ENCODE measurements around the gene COL23A1.

COL23A1 gene

GRCh38 chr5:178335302-178336030 is 254.7 kb downstream of the COL23A1 start:
- FAIRE-seq, result no peak
- DNase-seq (ENCODE audit: insufficient read length, low spot score), result no peak

GRCh38 chr5:178334861-178335260 is 255.3 kb downstream of the COL23A1 start:
- DNase-seq (ENCODE audit: insufficient read length, low spot score) (no peak), FAIRE-seq (no peak)

DNA sequence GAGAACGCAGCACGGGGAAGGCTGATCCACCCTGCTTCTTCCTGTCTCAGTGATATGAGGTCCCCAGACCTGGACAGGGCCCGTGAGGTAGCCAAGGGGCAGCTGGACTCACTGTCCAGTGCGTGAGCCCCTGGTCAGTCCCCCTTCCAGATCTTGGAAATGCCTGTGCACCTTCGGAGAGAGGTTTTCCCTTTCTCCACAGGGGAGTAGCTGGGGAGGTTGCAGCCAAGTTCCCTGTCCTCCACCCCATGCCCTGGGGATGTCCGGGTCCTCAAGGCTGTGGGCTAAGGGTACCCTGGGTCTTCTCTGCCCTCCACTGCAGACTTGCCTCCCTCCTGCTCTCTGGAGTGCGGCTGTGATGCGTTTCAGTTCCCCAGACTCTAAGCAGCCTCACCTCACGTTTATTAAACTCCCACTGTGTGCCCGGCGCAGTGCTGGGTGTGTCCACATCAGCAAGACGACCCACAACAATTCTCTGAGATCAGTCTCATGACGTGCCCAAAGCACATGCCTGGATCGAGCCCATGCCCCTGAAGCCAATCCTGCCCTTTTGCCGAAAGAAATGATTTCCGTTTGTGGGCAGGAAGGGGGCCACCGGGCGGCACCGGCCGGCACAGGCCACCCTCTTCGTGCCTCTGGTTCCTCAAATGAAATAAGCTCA is 256.2 kb downstream of the COL23A1 start:
- no peak for FAIRE-seq
- no peak for DNase-seq (ENCODE audit: insufficient read length, low spot score)

GRCh38 chr5:178332210-178332641 is 258.0 kb downstream of the COL23A1 start:
- no peak for FAIRE-seq
- DNase-seq (ENCODE audit: insufficient read length, low spot score), result no peak

DNA sequence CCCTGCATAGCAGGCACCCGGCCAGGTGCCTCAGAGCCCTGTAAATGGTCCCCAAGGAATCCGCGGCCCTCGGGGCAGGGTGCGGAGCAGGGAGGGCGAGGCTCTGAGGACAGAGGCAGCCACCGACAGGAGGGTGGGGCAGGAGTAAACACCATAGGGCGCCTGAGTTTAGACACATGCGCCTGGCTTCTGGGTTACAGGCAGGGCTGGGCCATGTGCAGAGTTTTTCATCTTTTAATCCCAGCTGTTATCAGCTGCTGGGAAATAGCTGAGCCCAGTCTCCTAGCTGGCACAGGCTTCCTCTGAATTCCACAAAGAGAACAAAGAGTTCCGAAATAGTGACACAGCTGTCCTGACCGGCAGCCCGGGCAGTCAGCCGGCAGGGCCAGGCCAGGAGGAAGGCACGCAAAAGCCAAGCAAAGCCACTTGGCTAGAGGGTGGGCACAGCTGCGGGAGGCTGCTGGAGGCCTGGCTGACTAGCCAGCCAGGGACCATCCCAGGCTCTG is 258.6 kb downstream of the COL23A1 start:
- DNase-seq (ENCODE audit: insufficient read length, low spot score) (no peak), FAIRE-seq (no peak)

- no peak for FAIRE-seq
Measured at GRCh38 chr5:178330791-178331404, 259.3 kb downstream of the COL23A1 start.

GRCh38 chr5:178328826-178329730 is 261.1 kb downstream of the COL23A1 start:
- DNase-seq (ENCODE audit: insufficient read length, low spot score) (no peak), FAIRE-seq (no peak)

More at GRCh38 chr5:178330791-178331404, 259.3 kb downstream of the COL23A1 start:
- DNase-seq (ENCODE audit: insufficient read length, low spot score), result no peak

DNA sequence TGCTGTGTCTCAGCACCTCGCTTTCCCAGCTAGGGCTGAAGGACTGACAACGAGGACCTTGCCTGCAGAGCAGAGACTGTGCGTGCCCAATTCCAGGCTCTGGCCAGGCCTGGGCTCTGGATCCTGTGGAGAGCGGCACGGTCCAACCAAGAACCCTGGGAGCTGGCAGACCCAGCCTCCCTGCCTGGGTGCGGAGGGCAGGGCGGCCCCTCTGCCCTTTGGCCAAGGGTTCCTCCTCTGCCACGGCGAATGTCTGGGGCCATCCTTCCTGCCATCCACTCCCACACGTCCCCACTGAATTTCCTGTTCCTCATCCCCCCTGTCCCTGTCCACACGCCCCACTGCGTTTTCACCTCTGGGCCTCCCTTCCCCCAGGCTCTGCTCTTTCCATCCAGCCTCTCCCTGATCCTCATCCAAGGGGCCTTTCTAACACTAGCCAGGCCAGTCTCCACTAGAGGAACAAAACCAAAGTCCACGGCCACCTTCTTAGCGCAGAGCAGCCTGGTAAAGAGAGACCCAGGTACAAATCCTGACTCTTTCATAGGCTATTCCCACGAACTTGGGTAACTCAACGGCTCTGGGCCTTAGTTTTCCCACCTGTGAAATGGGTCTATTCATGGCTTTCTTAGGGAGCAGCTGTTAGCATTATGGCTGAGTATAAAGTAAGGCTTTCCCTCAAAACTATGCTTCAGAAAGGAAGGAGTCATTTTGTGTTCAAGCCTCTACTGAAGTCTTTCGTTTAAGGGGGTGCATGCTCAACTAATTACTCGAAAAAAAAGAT is 262.1 kb downstream of the COL23A1 start:
- DNase-seq (ENCODE audit: insufficient read length, low spot score) (no peak), FAIRE-seq (no peak)

GRCh38 chr5:178327446-178327845 is 262.7 kb downstream of the COL23A1 start:
- FAIRE-seq (no peak), DNase-seq (ENCODE audit: insufficient read length, low spot score) (no peak)

DNA sequence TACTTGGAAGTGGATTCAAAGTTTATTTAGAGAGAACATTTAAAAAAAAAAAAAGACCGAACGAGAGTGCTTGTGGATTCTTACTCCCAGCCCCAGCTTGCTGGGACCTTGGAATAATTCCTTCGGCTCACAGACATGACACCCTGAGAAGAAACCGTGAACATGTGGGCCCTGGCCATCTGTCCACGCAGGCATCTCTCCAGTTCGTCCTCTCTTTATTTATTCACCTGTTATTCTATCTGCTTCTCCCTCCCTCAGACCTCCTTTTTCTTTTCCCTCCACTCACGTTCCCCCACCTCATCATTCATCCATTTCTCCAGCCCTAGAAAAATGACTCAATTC is 263.8 kb downstream of the COL23A1 start:
- no peak for DNase-seq (ENCODE audit: insufficient read length, low spot score)

GRCh38 chr5:178325679-178326373 is 264.4 kb downstream of the COL23A1 start:
- FAIRE-seq (no peak), DNase-seq (ENCODE audit: insufficient read length, low spot score) (no peak)

More for the DNA sequence above, 263.8 kb downstream of the COL23A1 start:
- FAIRE-seq, result no peak

- DNase-seq (ENCODE audit: insufficient read length, low spot score) (no peak), FAIRE-seq (no peak)
Measured at GRCh38 chr5:178325311-178325678, 264.9 kb downstream of the COL23A1 start.

DNA sequence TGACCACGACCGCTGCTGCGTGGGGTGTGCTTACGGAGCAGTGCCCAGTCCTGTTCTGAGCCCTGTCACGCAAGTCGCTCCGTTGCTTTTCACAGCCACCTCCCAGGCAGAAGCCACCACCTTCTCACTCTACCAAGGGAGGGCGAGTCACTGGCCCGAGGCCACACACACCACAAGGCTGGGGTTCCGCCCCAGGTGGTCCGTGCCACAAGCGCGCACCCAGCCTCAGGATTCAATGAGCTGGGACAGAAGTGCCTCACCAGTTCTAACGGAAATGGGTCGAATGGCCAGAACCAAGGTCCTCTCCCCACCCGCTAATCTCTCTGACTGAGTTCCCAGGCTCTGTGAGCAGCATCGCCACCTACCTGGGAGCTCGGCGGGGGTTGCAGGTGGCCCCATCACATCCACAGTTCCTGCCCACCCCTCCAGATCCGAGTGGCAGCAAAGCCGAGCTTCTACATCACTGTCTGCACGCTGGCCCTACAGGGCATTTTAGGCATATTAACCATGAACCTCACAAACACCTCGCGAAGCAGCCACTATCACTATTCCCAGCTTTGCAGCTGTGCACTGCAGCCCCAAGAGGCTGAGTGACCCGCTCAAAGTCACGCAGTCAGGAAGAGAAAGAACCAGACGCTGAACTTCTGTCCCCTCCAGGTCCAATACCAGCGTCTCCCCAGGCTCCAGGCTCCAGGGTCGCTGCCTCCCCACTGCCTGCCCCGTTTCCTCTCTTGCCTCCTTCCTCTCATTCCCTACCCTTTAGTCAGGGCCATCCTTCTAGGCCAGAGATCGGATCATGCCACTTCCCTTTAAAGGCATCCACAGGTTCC is 265.5 kb downstream of the COL23A1 start:
- DNase-seq (ENCODE audit: insufficient read length, low spot score) (peak; percentile 27), FAIRE-seq (no peak)

GRCh38 chr5:178323961-178324360 is 266.2 kb downstream of the COL23A1 start:
- FAIRE-seq (no peak), DNase-seq (ENCODE audit: insufficient read length, low spot score) (no peak)

GRCh38 chr5:178323541-178323865 is 266.7 kb downstream of the COL23A1 start:
- DNase-seq (ENCODE audit: insufficient read length, low spot score), result no peak
- FAIRE-seq, result no peak

DNA sequence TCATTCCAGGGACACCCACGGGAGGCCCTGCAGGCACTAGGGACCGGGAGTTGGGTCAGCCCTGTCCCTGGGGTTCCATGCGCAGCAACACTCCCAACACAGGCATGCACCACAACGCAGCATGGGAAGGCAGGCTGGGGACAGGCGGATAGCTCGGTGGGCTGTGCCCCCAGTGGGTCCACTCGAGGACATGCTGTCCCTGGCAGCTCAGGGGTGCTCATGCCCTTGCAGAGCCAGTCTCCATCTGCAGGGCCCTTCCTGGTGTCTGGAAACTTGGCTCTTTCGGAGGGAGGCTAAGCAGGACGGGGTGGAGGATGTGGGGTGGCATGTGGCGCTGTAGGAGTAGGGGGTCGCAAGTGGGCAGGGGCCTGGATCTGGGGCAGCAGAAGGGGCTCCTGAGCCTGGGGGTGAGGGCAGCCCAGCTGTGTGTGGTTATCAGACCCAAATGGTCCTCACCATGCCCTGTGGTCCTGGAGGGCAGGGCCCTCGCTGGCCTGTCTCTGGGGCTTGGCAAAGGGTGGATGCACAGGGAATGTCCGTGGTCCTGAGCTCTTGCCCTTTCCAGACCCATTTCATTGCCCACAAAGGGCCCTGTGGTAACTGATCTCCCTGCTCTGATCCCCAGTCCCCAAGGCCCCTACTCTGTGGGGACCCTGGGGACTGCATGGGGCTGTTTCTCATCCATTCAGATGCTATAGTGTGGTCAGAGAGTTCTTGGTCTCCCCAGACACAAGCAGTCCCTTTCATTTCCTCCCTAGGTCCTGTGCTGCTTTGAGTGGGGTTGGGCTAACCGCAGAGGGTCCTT is 267.3 kb downstream of the COL23A1 start:
- no peak for FAIRE-seq
- DNase-seq (ENCODE audit: insufficient read length, low spot score), result no peak

DNA sequence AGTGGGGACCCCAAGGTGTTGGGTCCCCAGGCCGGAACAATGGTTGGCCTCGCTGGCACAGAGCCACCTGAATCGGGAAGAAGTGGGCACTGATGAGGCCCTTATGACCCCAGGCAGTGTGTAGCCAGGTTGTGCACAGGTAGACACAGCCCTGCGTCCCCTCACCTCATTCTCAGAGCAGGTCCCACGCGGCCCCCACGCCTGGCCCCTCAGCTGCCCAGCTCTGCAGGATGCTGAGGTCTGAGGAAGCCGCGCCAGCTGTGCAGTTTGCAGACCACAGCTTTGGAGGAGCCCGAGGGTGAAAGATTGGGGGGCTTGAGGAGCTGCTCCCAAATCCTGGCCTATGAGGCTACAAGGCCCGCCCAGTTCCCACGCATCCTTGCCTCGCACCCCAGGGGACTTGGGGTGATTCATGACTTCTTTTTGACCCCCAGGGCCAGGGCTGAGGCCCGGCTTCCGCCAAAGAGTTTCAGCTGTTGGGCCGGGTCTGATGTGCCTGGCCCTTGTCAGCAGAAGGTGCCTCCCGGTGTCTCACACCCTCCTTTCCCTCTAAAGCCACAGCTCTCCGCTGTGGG is 269.8 kb downstream of the COL23A1 start:
- DNase-seq (ENCODE audit: insufficient read length, low spot score), result no peak
- no peak for FAIRE-seq
